Activated T-cell treated with anti-CD3 and anti-CD28 coated beads, Interleukin-2, amount 50 U/mL, for 4 hours (primary cell): ENCODE data around the gene NAIF1. TPM values are rescaled to one million over a fixed set of nuclear protein-coding genes. Genes with fewer than 3 reads are reported as not detected.
"Not testable (repeated sequence)": the region's sequence is repeated elsewhere in the genome, so short reads cannot be mapped to it uniquely, and the experiment has no call there.

Experiments
- ATAC-seq, 2 donors: fragments of 200-7000 bp; cut with Tn5 transposase; one replicate each; pipeline ENCODE4 v1.10.0; 2021
- DNase-seq: peaks from one replicate; pipeline ENCODE4 v3.0.0-alpha.2; 2020
- H3K27me3 Mint-ChIP-seq: one replicate; pipeline ENCODE4 v1.8.0; 2021; ENCODE audit warnings: low read depth, mixed read lengths
- H3K36me3 Mint-ChIP-seq: one replicate; pipeline ENCODE4 v1.8.0; 2022; ENCODE audit warnings: mixed read lengths; ENCODE audit not compliant: insufficient read depth
- H3K4me1 Mint-ChIP-seq: one replicate; pipeline ENCODE4 v1.8.0; 2021; ENCODE audit warnings: low read depth, mixed read lengths
- H3K4me3 Mint-ChIP-seq: one replicate; pipeline ENCODE4 v1.8.0; 2021; ENCODE audit warnings: mild to moderate bottlenecking, moderate library complexity, mixed read lengths
- H3K9me3 Mint-ChIP-seq: one replicate; pipeline ENCODE4 v1.8.0; 2021; ENCODE audit warnings: mixed read lengths
- total RNA-seq, 3 donors: library from RNA; stranded (reverse); gene quantifications; one replicate each; pipeline ENCODE4 v1.2.1, GENCODE V29; 2021

The NAIF1 gene
- 10 to 100 TPM in 1 of 3 donors, 1 to 10 TPM in 2; 9.5 to 11.2 (median 9.7) TPM for total RNA-seq

DNA sequence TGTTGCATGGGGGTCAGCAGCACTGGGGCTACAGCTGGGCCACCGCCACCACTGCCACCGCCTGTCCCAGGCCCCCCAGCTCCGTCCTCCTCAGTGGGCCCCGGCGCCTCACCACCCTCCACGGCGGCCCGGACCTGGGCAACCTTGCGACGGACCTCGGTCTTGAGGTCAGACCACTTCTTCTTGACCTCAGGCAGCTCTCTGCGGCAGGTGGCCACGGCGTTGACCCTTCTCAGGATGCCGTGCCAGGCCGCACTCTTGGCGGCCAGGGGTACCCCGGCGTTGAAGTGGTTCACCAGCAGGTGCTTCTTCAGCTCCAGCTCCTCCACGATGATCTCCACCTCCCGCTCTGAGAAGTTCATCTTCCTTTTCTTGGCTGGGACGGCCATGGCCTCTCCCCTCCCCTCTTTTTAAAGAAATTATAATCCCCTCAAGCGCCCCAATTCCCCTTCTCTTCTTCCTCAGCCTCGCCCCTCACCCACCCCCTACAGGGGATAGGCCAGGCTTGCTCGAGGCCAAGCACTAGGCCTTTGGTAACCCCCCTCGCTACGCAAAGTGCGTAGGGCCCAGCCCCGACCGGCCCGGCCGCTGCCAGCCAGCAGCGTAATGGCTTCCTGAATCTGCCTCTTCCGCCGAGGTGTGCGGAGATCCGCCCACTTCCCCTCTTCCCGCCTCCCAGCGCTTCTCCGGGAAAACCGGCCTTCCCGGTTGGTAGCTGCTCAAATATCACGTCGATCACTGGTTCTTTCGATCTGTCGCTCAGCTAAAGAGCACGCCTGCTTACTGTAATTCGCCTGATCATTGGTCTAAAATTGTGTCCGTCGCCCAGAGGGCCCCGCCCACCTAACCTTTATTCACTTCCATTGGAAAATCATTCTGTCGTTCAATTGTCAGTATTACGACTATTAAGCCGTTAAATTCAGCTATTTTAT is at the start of gene NAIF1:
TSS of gene NAIF1 (minus strand) at position 608 of the 932 bp plus-strand sequence. CDS start at position 389, 219 bp downstream.
- Mint-ChIP-seq H3K36me3 (peaks cover 2% of the 10 kb centered on the region), H3K9me3 (no peaks in the 10 kb centered on the region), H3K27me3 (no peaks in the 10 kb centered on the region), H3K4me3 (peak within 1 kb of the TSS; percentile 88), H3K4me1 (peaks cover 60% of the 10 kb centered on the region)
- DNase-seq (peak; percentile 95), ATAC-seq (peak; percentile 76 to 78)

GRCh38 chr9:128116104-128117083 is 49.3 kb upstream of the NAIF1 start:
- Mint-ChIP-seq H3K27me3 (no peaks in the 10 kb centered on the region), H3K36me3 (peaks cover 6% of the 10 kb centered on the region), H3K9me3 (no peaks in the 10 kb centered on the region), H3K4me1 (peaks cover 9% of the 10 kb centered on the region), H3K4me3 (no peak overlapping the region)
- ATAC-seq (no peak), DNase-seq (no peak)

GRCh38 chr9:128115187-128116103 is 48.3 kb upstream of the NAIF1 start:
- no peaks in the 10 kb centered on the region for H3K9me3 Mint-ChIP-seq
- no peaks in the 10 kb centered on the region for H3K27me3 Mint-ChIP-seq
- DNase-seq, result no peak
- H3K4me3 Mint-ChIP-seq, result no peak overlapping the region
- ATAC-seq, result no peak
- peaks cover 6% of the 10 kb centered on the region for H3K36me3 Mint-ChIP-seq
- H3K4me1 Mint-ChIP-seq, result peaks cover 9% of the 10 kb centered on the region

GRCh38 chr9:128114326-128115186 is 47.4 kb upstream of the NAIF1 start:
- peaks cover 9% of the 10 kb centered on the region for H3K4me1 Mint-ChIP-seq
- no peaks in the 10 kb centered on the region for H3K9me3 Mint-ChIP-seq
- no peak for DNase-seq
- no peak for ATAC-seq
- H3K4me3 Mint-ChIP-seq, result no peak overlapping the region
- H3K36me3 Mint-ChIP-seq, result peaks cover 10% of the 10 kb centered on the region
- H3K27me3 Mint-ChIP-seq, result no peaks in the 10 kb centered on the region

DNA sequence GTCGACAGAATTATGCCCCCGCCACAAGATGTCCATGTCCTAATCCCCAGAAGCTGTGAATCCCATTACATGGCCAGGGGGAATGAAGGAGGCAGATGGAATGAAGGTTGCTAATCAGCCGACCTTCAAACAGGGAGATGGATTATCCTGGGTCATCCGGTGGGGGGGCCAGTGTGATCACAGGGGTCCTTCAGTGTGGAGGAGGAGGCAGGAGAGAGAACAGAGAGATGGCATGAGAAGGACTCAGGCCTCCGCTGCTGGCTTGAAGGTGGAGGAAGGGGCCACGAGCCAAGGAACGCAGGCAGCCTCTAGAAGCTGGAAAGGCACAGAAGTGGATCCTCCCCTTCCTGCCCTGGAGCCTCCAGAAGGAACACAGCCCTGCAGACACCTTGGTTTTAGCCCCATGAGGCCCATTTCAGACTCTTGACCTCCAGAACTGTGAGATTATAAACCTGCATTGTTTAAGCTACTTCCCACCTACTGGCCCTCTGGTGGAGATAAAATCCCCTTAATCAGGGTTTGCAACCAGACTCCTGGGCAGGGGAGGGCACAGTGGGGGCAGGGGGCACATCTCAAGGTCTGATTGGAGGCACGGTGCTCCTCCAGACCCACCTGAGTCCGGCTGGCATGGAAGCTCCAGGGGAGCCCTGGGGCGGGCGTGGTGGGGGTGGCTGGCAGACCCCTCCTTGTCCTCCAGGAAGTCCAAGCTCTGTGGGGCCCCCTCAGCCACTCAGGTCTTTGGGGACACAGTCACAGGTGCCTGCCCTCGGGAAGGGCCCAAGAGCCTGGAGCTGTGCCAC is 46.6 kb upstream of the NAIF1 start:
- no peak for DNase-seq
- no peaks in the 10 kb centered on the region for H3K27me3 Mint-ChIP-seq
- H3K4me1 Mint-ChIP-seq, result peaks cover 9% of the 10 kb centered on the region
- H3K36me3 Mint-ChIP-seq, result peaks cover 14% of the 10 kb centered on the region
- H3K4me3 Mint-ChIP-seq, result no peak overlapping the region
- no peaks in the 10 kb centered on the region for H3K9me3 Mint-ChIP-seq
- no peak for ATAC-seq

- H3K27me3 Mint-ChIP-seq, H3K4me3 Mint-ChIP-seq, H3K9me3 Mint-ChIP-seq, ATAC-seq, H3K4me1 Mint-ChIP-seq, DNase-seq: not testable (repeated sequence)
- H3K36me3 Mint-ChIP-seq, result peaks cover 21% of the 10 kb centered on the region
Measured at GRCh38 chr9:128111726-128112125, 44.6 kb upstream of the NAIF1 start.

DNA sequence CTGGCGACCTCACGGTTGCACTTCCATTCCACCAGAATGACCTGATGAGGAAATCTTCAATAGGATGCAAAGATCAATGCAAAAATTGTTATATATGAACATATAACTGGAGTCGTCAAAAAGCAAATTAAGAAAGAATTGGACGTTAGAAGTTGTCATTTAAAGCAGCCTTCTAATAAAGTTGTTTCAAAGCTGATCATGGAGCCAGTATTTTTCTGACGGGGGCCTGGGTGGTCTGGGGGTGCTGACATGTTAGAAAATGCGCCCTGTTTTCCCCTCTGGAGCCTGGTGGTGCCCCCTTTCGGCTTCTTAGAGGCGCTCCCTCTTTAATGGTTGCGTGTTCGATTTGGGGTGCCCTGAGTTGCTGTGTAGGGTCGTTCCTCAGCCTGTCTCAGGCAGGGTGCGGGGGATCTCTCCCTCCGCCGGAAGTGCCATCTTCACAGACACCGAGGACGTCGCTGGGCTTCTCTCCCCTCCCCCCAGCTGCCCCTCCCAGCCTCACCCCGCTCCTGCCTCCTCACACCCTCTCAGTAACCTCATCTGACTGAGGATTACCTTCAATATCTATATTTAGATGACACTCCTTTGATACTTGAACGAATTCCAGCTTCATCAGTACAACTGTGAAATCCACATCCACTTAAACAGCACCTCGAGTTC is 42.1 kb upstream of the NAIF1 start:
- ATAC-seq (no peak), DNase-seq (no peak)
- H3K9me3 Mint-ChIP-seq, result no peaks in the 10 kb centered on the region
- peaks cover 24% of the 10 kb centered on the region for H3K36me3 Mint-ChIP-seq
- peaks cover 2% of the 10 kb centered on the region for H3K4me1 Mint-ChIP-seq
- H3K4me3 Mint-ChIP-seq, result no peak overlapping the region
- H3K27me3 Mint-ChIP-seq, result no peaks in the 10 kb centered on the region

DNA sequence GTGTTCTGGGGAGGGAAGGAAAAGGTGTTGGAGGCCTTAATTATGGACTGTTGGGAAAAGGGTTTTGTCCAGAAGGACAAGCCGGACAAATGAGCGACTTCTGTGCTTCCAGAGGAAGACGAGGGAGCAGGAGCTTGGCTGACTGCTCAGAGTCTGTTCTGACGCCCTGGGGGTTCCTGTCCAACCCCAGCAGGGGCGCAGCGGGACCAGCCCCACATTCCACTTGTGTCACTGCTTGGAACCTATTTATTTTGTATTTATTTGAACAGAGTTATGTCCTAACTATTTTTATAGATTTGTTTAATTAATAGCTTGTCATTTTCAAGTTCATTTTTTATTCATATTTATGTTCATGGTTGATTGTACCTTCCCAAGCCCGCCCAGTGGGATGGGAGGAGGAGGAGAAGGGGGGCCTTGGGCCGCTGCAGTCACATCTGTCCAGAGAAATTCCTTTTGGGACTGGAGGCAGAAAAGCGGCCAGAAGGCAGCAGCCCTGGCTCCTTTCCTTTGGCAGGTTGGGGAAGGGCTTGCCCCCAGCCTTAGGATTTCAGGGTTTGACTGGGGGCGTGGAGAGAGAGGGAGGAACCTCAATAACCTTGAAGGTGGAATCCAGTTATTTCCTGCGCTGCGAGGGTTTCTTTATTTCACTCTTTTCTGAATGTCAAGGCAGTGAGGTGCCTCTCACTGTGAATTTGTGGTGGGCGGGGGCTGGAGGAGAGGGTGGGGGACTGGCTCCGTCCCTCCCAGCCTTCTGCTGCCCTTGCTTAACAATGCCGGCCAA is 41.3 kb upstream of the NAIF1 start:
- DNase-seq, result no peak
- Mint-ChIP-seq H3K9me3 (no peaks in the 10 kb centered on the region), H3K27me3 (no peaks in the 10 kb centered on the region), H3K36me3 (peaks cover 24% of the 10 kb centered on the region), H3K4me1 (peaks cover 6% of the 10 kb centered on the region), H3K4me3 (no peak overlapping the region)
- ATAC-seq, result no peak

DNA sequence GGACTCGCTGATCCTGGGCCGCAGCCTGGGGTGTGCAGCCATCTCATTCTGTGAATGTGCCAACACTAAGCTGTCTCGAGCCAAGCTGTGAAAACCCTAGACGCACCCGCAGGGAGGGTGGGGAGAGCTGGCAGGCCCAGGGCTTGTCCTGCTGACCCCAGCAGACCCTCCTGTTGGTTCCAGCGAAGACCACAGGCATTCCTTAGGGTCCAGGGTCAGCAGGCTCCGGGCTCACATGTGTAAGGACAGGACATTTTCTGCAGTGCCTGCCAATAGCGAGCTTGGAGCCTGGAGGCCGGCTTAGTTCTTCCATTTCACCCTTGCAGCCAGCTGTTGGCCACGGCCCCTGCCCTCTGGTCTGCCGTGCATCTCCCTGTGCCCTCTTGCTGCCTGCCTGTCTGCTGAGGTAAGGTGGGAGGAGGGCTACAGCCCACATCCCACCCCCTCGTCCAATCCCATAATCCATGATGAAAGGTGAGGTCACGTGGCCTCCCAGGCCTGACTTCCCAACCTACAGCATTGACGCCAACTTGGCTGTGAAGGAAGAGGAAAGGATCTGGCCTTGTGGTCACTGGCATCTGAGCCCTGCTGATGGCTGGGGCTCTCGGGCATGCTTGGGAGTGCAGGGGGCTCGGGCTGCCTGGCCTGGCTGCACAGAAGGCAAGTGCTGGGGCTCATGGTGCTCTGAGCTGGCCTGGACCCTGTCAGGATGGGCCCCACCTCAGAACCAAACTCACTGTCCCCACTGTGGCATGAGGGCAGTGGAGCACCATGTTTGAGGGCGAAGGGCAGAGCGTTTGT is 40.5 kb upstream of the NAIF1 start:
- ATAC-seq (no peak), DNase-seq (no peak)
- H3K4me1 Mint-ChIP-seq, result peaks cover 13% of the 10 kb centered on the region
- H3K9me3 Mint-ChIP-seq, result no peaks in the 10 kb centered on the region
- peaks cover 25% of the 10 kb centered on the region for H3K36me3 Mint-ChIP-seq
- H3K4me3 Mint-ChIP-seq, result no peak overlapping the region
- H3K27me3 Mint-ChIP-seq, result no peaks in the 10 kb centered on the region

GRCh38 chr9:128106940-128107467 is 39.9 kb upstream of the NAIF1 start:
- no peak overlapping the region for H3K4me3 Mint-ChIP-seq
- peaks cover 17% of the 10 kb centered on the region for H3K4me1 Mint-ChIP-seq
- ATAC-seq (no peak), DNase-seq (no peak)
- no peaks in the 10 kb centered on the region for H3K27me3 Mint-ChIP-seq
- H3K9me3 Mint-ChIP-seq, result no peaks in the 10 kb centered on the region
- H3K36me3 Mint-ChIP-seq, result peaks cover 30% of the 10 kb centered on the region
